HG03469 (cell line): ENCODE measurements around the gene GPR183.

Source experiments
- ATAC-seq: cut with Tn5 transposase; IDR thresholded peaks from one replicate; pipeline ENCODE4 v1.9.1; 2021; ENCODE audit warnings: mild to moderate bottlenecking, moderate library complexity, moderate number of reproducible peaks; ENCODE audit not compliant: unreplicated experiment

GPR183 gene

GRCh38 chr13:99307247-99307646, at the start of gene GPR183:
TSS of gene GPR183 (minus strand) at chr13:99307399. CDS start at chr13:99296145, 11,254 bp downstream.
- peak; percentile 36 for ATAC-seq

GRCh38 chr13:99356262-99357091, 49.3 kb upstream of the GPR183 start:
- peak; percentile 55 for ATAC-seq

- ATAC-seq, result no peak
Observed at GRCh38 chr13:99356012-99356261, 48.7 kb upstream of the GPR183 start.

DNA sequence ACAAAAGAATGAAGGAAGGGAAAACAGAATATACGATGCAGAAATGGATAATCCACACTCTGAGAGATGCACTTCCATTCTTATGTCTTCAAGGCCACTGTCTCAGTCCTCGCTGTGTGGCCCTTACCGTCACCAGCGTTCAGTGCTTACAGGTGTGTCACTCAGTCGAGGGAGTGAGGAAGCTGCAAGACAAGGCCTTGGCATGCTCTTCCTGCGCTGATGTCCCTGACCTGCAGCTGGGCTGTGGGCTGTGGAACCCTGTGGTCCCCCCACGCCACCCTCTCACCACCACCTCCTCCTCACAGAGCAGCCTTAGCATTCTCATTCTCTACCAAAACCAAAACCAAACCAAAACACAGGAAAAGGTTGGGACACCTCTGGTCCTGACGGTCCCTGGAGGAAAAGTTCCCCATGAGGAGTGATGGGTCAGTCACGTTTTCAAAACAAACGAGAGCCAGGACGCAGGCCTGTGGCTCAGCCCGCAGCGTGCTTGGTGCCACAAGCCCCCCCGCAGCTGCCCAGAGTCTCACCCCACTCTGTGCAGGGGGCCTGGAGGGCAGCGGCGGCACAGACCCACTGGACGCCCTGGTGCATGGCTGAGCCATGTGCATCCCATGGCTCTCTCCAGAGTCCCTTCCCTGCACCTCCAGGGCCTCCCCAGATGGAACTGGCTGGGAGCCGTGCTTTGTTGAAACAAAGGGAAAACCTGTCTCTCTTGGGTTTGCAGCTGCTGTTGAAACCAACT, 48.2 kb upstream of the GPR183 start:
- no peak for ATAC-seq

GRCh38 chr13:99354371-99354951, 47.3 kb upstream of the GPR183 start:
- ATAC-seq, result no peak

GRCh38 chr13:99353836-99354235, 46.6 kb upstream of the GPR183 start:
- no peak for ATAC-seq

- ATAC-seq, result no peak
Observed at GRCh38 chr13:99353246-99353600, 46.0 kb upstream of the GPR183 start.

GRCh38 chr13:99352351-99353245, 45.4 kb upstream of the GPR183 start:
- ATAC-seq, result no peak

GRCh38 chr13:99351772-99352171, 44.6 kb upstream of the GPR183 start:
- no peak for ATAC-seq

DNA sequence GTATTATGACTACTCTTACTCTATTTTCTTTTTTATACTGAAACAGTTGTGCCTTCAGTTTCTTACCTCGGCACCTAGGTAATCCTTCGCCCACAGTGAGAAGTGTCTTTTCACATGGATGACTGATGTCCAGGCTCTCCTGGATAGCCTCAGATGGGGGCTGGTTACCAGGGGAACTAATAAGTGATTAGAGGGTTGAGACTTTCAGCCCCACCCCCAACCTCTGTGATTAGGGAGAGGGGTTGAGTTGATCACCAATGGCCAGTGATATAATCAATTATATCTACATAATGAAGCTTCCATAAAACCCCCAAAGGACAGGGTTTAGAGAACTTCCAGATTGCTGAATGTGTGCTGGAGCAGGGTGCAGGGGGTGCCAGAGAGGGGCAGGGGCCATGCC, 43.0 kb upstream of the GPR183 start:
- no peak for ATAC-seq

DNA sequence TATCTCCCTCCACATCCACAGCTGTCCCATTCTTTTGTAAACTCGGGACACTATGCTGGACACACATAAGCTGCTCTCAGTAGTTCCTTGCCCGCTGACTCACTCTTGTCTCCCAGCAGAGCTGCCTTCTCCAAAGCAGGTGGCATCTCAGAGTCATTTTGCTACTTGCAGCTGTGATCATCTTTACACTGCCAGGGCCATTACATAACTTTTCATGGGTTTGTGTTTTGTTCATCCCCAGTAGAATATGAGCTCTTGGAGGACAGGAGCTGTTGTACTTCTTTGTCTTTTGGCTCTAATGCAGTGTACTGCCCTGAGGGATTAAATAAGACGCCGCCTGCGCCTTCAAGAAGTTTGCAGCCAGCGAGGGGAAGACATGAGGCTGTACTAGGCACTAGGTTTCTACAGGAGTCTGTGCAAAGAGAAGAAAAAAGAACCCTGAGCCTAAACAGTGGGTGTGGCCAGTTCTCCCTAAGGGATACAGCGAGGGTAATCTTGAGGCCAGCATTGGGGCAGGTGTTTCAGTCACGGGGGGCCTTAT, 40.8 kb upstream of the GPR183 start:
- peak; percentile 35 for ATAC-seq

- peak; percentile 9 for ATAC-seq
Observed at GRCh38 chr13:99347335-99347878, 40.2 kb upstream of the GPR183 start.

DNA sequence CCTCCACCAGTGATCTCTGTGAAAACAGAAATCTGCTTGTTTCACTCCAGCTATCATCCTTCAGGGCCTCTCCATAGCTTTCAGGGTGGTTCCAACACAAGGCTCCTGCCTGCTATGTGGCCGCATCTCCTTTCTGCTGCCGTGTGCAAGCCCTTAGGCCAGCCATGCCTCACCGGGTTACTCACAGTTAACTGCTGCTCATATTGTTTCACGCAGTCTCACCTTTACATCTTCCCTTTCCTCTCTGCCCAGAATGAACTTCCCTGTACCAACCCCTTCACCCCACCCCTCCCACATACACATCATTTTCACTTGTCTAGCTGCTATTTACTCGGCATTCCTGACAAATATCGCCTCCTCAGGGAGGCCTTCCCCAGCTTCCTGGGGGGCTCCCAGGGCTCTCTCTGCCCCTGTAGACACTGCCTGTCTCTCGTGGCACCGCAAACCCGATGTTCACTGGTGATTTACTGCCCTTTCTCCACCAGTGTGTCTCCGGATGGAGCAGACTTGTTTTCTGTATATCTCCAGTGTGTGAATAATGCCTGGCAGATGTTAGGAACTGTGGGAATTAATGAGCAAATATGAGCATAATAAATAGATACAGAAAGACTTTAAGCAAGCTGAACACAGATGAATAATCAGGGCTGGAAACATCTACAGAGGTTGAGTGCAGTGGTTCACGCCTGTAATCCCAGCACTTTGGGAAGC, 39.3 kb upstream of the GPR183 start:
- no peak for ATAC-seq

- no peak for ATAC-seq
Observed at GRCh38 chr13:99345345-99345744, 38.1 kb upstream of the GPR183 start.

DNA sequence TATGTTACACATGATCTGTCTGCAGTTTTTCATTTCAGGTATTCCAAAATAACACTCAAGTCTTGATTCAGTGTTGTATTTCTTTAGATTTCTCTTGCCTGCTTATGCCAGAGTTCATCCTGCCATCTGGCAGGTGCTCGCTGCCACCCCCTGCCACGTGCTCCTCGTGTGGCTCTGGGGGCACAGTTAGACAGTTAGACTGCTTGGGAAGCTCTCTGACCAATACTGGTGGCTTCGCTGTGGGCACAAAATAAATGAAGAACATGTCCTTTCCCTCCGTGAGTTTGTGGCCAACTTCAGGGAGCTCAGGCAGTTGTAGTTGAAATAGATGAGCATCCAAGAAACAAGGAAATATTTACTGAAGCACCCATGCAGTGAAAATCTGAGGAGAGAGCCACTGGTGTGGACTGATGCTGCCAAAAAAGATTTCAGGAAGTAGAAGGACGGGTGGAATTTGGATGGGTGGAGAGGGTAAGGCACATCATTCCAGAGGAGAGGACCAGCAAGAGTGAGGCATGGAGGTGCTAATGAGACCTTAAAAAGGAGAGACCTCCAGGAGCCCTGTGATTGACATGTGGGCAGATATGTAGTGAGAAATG, 37.5 kb upstream of the GPR183 start:
- no peak for ATAC-seq

DNA sequence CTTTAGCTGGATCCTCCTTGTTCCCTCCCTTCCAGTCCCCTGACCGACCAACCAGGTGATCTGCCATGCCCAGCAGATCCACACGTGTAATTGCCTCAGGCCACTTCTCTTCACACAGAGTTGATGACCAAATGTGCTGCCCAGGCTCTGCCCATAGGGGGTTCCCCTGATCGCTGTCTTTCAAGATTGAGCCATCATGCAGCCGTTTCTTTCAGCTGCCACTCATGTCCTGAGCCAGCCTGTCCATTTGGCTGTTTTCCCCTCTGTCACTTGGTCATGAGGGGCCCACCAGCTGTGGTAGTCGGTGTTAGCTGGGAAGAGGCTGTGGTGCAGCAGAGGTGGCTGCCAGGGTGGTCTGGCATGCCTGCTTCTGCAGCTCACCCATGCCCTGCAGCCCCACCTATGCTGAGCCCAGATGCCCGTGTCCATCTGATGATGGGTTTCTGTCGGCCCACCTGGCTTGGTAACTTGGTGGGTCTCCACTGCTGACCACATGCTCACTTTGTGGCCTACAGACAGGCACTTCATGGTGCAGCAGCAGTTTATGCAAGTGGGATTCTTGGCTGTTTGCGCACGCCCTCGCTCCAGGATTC, 35.6 kb upstream of the GPR183 start:
- no peak for ATAC-seq

GRCh38 chr13:99341969-99342722, 34.9 kb upstream of the GPR183 start:
- ATAC-seq, result no peak

GRCh38 chr13:99340638-99341037, 33.4 kb upstream of the GPR183 start:
- no peak for ATAC-seq
